ENCODE results near the gene STK17A.

STK17A gene

GRCh38 chr7:43582503-43583423 lies at the start of gene STK17A:
Gene STK17A, plus strand, starts transcription at chr7:43583108. Its CDS starts 136 bp downstream, at chr7:43583244.
- peak; percentile 95 to 97 for DNase-seq

GRCh38 chr7:43533801-43534479 lies 49.0 kb upstream of the STK17A start:
- no peak for DNase-seq

GRCh38 chr7:43535031-43535451 lies 47.9 kb upstream of the STK17A start:
- no peak for DNase-seq

GRCh38 chr7:43535810-43536585 lies 46.9 kb upstream of the STK17A start:
- DNase-seq = no peak

- DNase-seq = no peak
Observed at GRCh38 chr7:43536773-43537172, 46.1 kb upstream of the STK17A start.

- no peak for DNase-seq
Observed at GRCh38 chr7:43537765-43538403, 45.0 kb upstream of the STK17A start.

- DNase-seq = no peak
Observed at GRCh38 chr7:43538404-43538771, 44.5 kb upstream of the STK17A start.

- no peak for DNase-seq
Observed at GRCh38 chr7:43540471-43540870, 42.4 kb upstream of the STK17A start.

- no peak for DNase-seq
Observed at GRCh38 chr7:43542716-43543115, 40.2 kb upstream of the STK17A start.

GRCh38 chr7:43546231-43546630 lies 36.7 kb upstream of the STK17A start:
- DNase-seq = no peak

- DNase-seq = no peak
Observed at GRCh38 chr7:43550427-43550826, 32.5 kb upstream of the STK17A start.

- DNase-seq = no peak
Observed at GRCh38 chr7:43552122-43552521, 30.8 kb upstream of the STK17A start.

- DNase-seq = no peak
Observed at GRCh38 chr7:43553999-43554398, 28.9 kb upstream of the STK17A start.

GRCh38 chr7:43554423-43554822 lies 28.5 kb upstream of the STK17A start:
- no peak for DNase-seq

- no peak for DNase-seq
Observed at GRCh38 chr7:43557831-43558495, 24.9 kb upstream of the STK17A start.

GRCh38 chr7:43559171-43559945 lies 23.6 kb upstream of the STK17A start:
- DNase-seq = no peak

GRCh38 chr7:43559946-43560335 lies 23.0 kb upstream of the STK17A start:
- DNase-seq = no peak

- no peak for DNase-seq
Observed at GRCh38 chr7:43560742-43561330, 22.1 kb upstream of the STK17A start.

- no peak for DNase-seq
Observed at GRCh38 chr7:43562383-43562782, 20.5 kb upstream of the STK17A start.

GRCh38 chr7:43565786-43566185 lies 17.1 kb upstream of the STK17A start:
- no peak for DNase-seq

- no peak for DNase-seq
Observed at GRCh38 chr7:43568529-43568928, 14.4 kb upstream of the STK17A start.

All from CD4-positive, alpha-beta T cell treated with Interleukin-4 for 1 hour (primary cell).